CD8-positive, alpha-beta memory T cell (primary cell): ENCODE measurements around the gene SAMD11. TPM values are rescaled to one million over a fixed set of nuclear protein-coding genes. Genes with fewer than 3 reads are reported as not detected.

ENCODE experiments used
- CTCF ChIA-PET: fragments of 350-600 bp; sonication (Branson Sonifier 250); formaldehyde crosslinking; loops from one replicate; lab custom pipeline; 2021; ENCODE audit warnings: antibody characterized with exemption; lab: Charles Lee
- POLR2A ChIA-PET: fragments of 350-600 bp; sonication (Branson Sonifier 250); formaldehyde crosslinking; loops from one replicate; lab custom pipeline; 2021; ENCODE audit warnings: antibody characterized with exemption; lab: Charles Lee
- DNase-seq, 5 donors: peaks; one replicate each; pipeline versions ENCODE4 v3.0.0 to v3.0.0-alpha.2; 2020 to 2022; ENCODE audit warnings: mixed read lengths in 1 of 5
- H3K27ac ChIP-seq: one replicate; pipeline ENCODE4 v1.7.0; 2013; ENCODE audit warnings: low read depth, mild to moderate bottlenecking, low read length, moderate library complexity
- H3K27me3 ChIP-seq: 2 replicates; pipeline ENCODE4 v1.7.0; 2013; ENCODE audit warnings: low read length, mild to moderate bottlenecking; ENCODE audit not compliant: insufficient read depth, poor library complexity, severe bottlenecking
- H3K36me3 ChIP-seq: 2 replicates; pipeline ENCODE4 v1.7.0; 2013; ENCODE audit warnings: mild to moderate bottlenecking, low read length, moderate library complexity; ENCODE audit not compliant: insufficient read depth
- H3K4me1 ChIP-seq: 2 replicates; pipeline ENCODE4 v1.7.0; 2013; ENCODE audit warnings: mild to moderate bottlenecking, low read length, moderate library complexity; ENCODE audit not compliant: insufficient read depth
- H3K4me3 ChIP-seq: 2 replicates; pipeline ENCODE4 v1.7.0; 2013; ENCODE audit warnings: mild to moderate bottlenecking, low read length
- H3K9me3 ChIP-seq: 2 replicates; pipeline ENCODE4 v1.7.0; 2013; ENCODE audit warnings: mild to moderate bottlenecking, low read length
- H3K27ac Mint-ChIP-seq, 8 donors: one replicate each; pipeline ENCODE4 v1.8.0; 2020 to 2021; ENCODE audit warnings: mixed read lengths in 8 of 8, mild to moderate bottlenecking in 6 of 8, inconsistent platforms in 3 of 8, moderate library complexity in 3 of 8
- H3K27me3 Mint-ChIP-seq, 2 donors: one replicate each; pipeline ENCODE4 v1.8.0; 2020 to 2021; ENCODE audit warnings: mixed read lengths in 2 of 2, mild to moderate bottlenecking in 1 of 2, moderate library complexity in 1 of 2
- H3K36me3 Mint-ChIP-seq, 3 donors: one replicate each; pipeline ENCODE4 v1.8.0; 2020 to 2021; ENCODE audit warnings: mixed read lengths in 3 of 3, inconsistent platforms in 1 of 3, mild to moderate bottlenecking in 1 of 3
- H3K4me1 Mint-ChIP-seq, 3 donors: one replicate each; pipeline ENCODE4 v1.8.0; 2020 to 2021; ENCODE audit warnings: mixed read lengths in 3 of 3, inconsistent platforms in 1 of 3, mild to moderate bottlenecking in 1 of 3
- H3K4me3 Mint-ChIP-seq, 7 donors: one replicate each; pipeline ENCODE4 v1.8.0; 2020 to 2021; ENCODE audit warnings: mixed read lengths in 7 of 7, mild to moderate bottlenecking in 6 of 7, moderate library complexity in 4 of 7, inconsistent platforms in 2 of 7
- H3K9me3 Mint-ChIP-seq, 5 donors: one replicate each; pipeline ENCODE4 v1.8.0; 2020 to 2022; ENCODE audit warnings: mixed read lengths in 5 of 5, mild to moderate bottlenecking in 3 of 5, moderate library complexity in 2 of 5, inconsistent platforms in 1 of 5
- polyA plus RNA-seq: library from polyadenylated mRNA; unstranded; fragments of 300-500 nt; fragmentation: Illumina TruSeq; gene quantifications from one replicate; pipeline ENCODE4 v1.2.3, GENCODE V29; 2021
- total RNA-seq, 2 experiments: library from RNA; stranded (reverse); gene quantifications; one replicate each; pipeline ENCODE4 v1.2.3, GENCODE V29; 2021

The SAMD11 gene
- total and polyA plus RNA-seq, 3 experiments from 2014 or later = 0.20 TPM; not detected in 2

GRCh38 chr1:928825-929661 is 5.3 kb downstream of the SAMD11 start:
- H3K4me1 ChIP-seq = peaks cover 5% of the 10 kb centered on the region
- H3K27ac Mint-ChIP-seq = no peak overlapping the region
- H3K4me3 Mint-ChIP-seq = no peak overlapping the region
- peaks cover 8 to 34% of the 10 kb centered on the region in 2 donors for H3K27me3 Mint-ChIP-seq
- peaks cover 5 to 12% (median 6%) of the 10 kb centered on the region in 3 donors for H3K4me1 Mint-ChIP-seq
- H3K9me3 ChIP-seq = no peaks in the 10 kb centered on the region
- H3K27me3 ChIP-seq = peaks cover 16% of the 10 kb centered on the region
- no peaks in the 10 kb centered on the region for H3K9me3 Mint-ChIP-seq
- no peak for DNase-seq
- ChIA-PET CTCF (interaction anchor here (1.8 kb wide), 1 partner anchor 9 kb away, joined by 6 read pairs; no protein-coding TSS in a partner anchor), POLR2A (no interaction called here)
- no peaks in the 10 kb centered on the region for H3K36me3 Mint-ChIP-seq
- H3K27ac ChIP-seq = no peak overlapping the region
- no peak overlapping the region for H3K4me3 ChIP-seq
- no peaks in the 10 kb centered on the region for H3K36me3 ChIP-seq

- peaks cover 5% of the 10 kb centered on the region for H3K4me1 ChIP-seq
- Mint-ChIP-seq H3K27me3 (peaks cover 10 to 37% of the 10 kb centered on the region in 2 donors), H3K27ac (no peak overlapping the region), H3K9me3 (no peaks in the 10 kb centered on the region), H3K36me3 (no peaks in the 10 kb centered on the region), H3K4me1 (peaks cover 5 to 12% (median 6%) of the 10 kb centered on the region in 3 donors), H3K4me3 (no peak overlapping the region)
- ChIA-PET POLR2A (no interaction called here), CTCF (interaction anchor here (1.8 kb wide), 1 partner anchor 8 kb away, joined by 6 read pairs; no protein-coding TSS in a partner anchor)
- no peaks in the 10 kb centered on the region for H3K36me3 ChIP-seq
- no peak for DNase-seq
- H3K27ac ChIP-seq = no peak overlapping the region
- H3K27me3 ChIP-seq = peaks cover 16% of the 10 kb centered on the region
- H3K4me3 ChIP-seq = no peak overlapping the region
- H3K9me3 ChIP-seq = no peaks in the 10 kb centered on the region
These were observed 6.2 kb downstream of the SAMD11 start for GRCh38 chr1:929712-930632.

GRCh38 chr1:930633-931138 is 7.0 kb downstream of the SAMD11 start:
- no peaks in the 10 kb centered on the region for H3K36me3 Mint-ChIP-seq
- H3K27me3 ChIP-seq = peaks cover 16% of the 10 kb centered on the region
- POLR2A ChIA-PET = no interaction called here

GRCh38 chr1:931380-932172 is 7.9 kb downstream of the SAMD11 start:
- H3K9me3 Mint-ChIP-seq = no peaks in the 10 kb centered on the region
- POLR2A ChIA-PET = no interaction called here
- H3K27me3 ChIP-seq = peaks cover 8% of the 10 kb centered on the region

More at GRCh38 chr1:930633-931138, 7.0 kb downstream of the SAMD11 start:
- Mint-ChIP-seq H3K27ac (no peak overlapping the region), H3K27me3 (peaks cover 13 to 40% of the 10 kb centered on the region in 2 donors), H3K9me3 (no peaks in the 10 kb centered on the region), H3K4me1 (peaks cover 5 to 11% (median 6%) of the 10 kb centered on the region in 3 donors), H3K4me3 (no peak overlapping the region)
- no peak for DNase-seq
- H3K27ac ChIP-seq = no peak overlapping the region
- no peaks in the 10 kb centered on the region for H3K9me3 ChIP-seq
- no peak overlapping the region for H3K4me3 ChIP-seq
- peaks cover 3% of the 10 kb centered on the region for H3K4me1 ChIP-seq
- H3K36me3 ChIP-seq = no peaks in the 10 kb centered on the region
- CTCF ChIA-PET = no interaction called here

GRCh38 chr1:932173-932510 is 8.4 kb downstream of the SAMD11 start:
- H3K36me3 Mint-ChIP-seq = no peaks in the 10 kb centered on the region
- H3K27ac Mint-ChIP-seq = no peak overlapping the region
- no peaks in the 10 kb centered on the region for H3K4me1 ChIP-seq
- peaks cover 7% of the 10 kb centered on the region for H3K27me3 ChIP-seq
- no peaks in the 10 kb centered on the region for H3K9me3 Mint-ChIP-seq
- H3K27ac ChIP-seq = no peak overlapping the region
- H3K4me3 Mint-ChIP-seq = no peak overlapping the region
- DNase-seq = no peak
- POLR2A ChIA-PET = no interaction called here
- no peaks in the 10 kb centered on the region for H3K36me3 ChIP-seq
- H3K9me3 ChIP-seq = no peaks in the 10 kb centered on the region
- no peak overlapping the region for H3K4me3 ChIP-seq
- H3K4me1 Mint-ChIP-seq = peaks cover 3 to 5% (median 4%) of the 10 kb centered on the region in 3 donors
- H3K27me3 Mint-ChIP-seq = peaks cover 6 to 32% of the 10 kb centered on the region in 2 donors
- CTCF ChIA-PET = no interaction called here

More at GRCh38 chr1:931380-932172, 7.9 kb downstream of the SAMD11 start:
- DNase-seq = no peak
- H3K27ac ChIP-seq = no peak overlapping the region
- no peaks in the 10 kb centered on the region for H3K36me3 Mint-ChIP-seq
- CTCF ChIA-PET = no interaction called here
- no peaks in the 10 kb centered on the region for H3K9me3 ChIP-seq
- peak overlapping the region in 1 of 8 donors; percentile 39 for H3K27ac Mint-ChIP-seq
- no peak overlapping the region for H3K4me3 ChIP-seq
- peaks cover 3 to 5% (median 4%) of the 10 kb centered on the region in 3 donors for H3K4me1 Mint-ChIP-seq
- peaks cover 7 to 31% of the 10 kb centered on the region in 2 donors for H3K27me3 Mint-ChIP-seq
- H3K4me1 ChIP-seq = no peaks in the 10 kb centered on the region
- H3K36me3 ChIP-seq = no peaks in the 10 kb centered on the region
- H3K4me3 Mint-ChIP-seq = no peak overlapping the region

GRCh38 chr1:932776-933602 is 9.3 kb downstream of the SAMD11 start:
- no peaks in the 10 kb centered on the region for H3K9me3 ChIP-seq
- Mint-ChIP-seq H3K4me1 (peaks cover 3 to 5% (median 4%) of the 10 kb centered on the region in 3 donors), H3K27ac (peak overlapping the region in 1 of 8 donors; percentile 33), H3K4me3 (no peak overlapping the region), H3K36me3 (no peaks in the 10 kb centered on the region), H3K9me3 (no peaks in the 10 kb centered on the region), H3K27me3 (peaks cover 6 to 28% of the 10 kb centered on the region in 2 donors)
- H3K27ac ChIP-seq = no peak overlapping the region
- no peaks in the 10 kb centered on the region for H3K36me3 ChIP-seq
- no peak overlapping the region for H3K4me3 ChIP-seq
- H3K27me3 ChIP-seq = peaks cover 7% of the 10 kb centered on the region
- no peaks in the 10 kb centered on the region for H3K4me1 ChIP-seq
- DNase-seq = no peak
- POLR2A ChIA-PET = no interaction called here
- CTCF ChIA-PET = no interaction called here

- ChIA-PET POLR2A (no interaction called here), CTCF (no interaction called here)
- H3K36me3 Mint-ChIP-seq = no peaks in the 10 kb centered on the region
- no peak overlapping the region for H3K4me3 Mint-ChIP-seq
- no peak overlapping the region for H3K27ac Mint-ChIP-seq
- peaks cover 7 to 34% of the 10 kb centered on the region in 2 donors for H3K27me3 Mint-ChIP-seq
- no peak overlapping the region for H3K4me3 ChIP-seq
- H3K9me3 ChIP-seq = no peaks in the 10 kb centered on the region
- H3K4me1 Mint-ChIP-seq = peaks cover 3 to 5% (median 4%) of the 10 kb centered on the region in 3 donors
- H3K36me3 ChIP-seq = no peaks in the 10 kb centered on the region
- no peak for DNase-seq
- H3K27me3 ChIP-seq = peaks cover 7% of the 10 kb centered on the region
- H3K4me1 ChIP-seq = no peaks in the 10 kb centered on the region
- H3K27ac ChIP-seq = no peak overlapping the region
- no peaks in the 10 kb centered on the region for H3K9me3 Mint-ChIP-seq
These were observed 9.8 kb downstream of the SAMD11 start for GRCh38 chr1:933603-933940.
